Measurements from ENCODE around the gene PAX5. TPM values are rescaled to one million over a fixed set of nuclear protein-coding genes. Genes with fewer than 3 reads are reported as not detected.
"Not testable (repeated sequence)": the region's sequence is repeated elsewhere in the genome, so short reads cannot be mapped to it uniquely, and the experiment has no call there.

The PAX5 gene
- total RNA-seq, result 0.25 TPM

DNA sequence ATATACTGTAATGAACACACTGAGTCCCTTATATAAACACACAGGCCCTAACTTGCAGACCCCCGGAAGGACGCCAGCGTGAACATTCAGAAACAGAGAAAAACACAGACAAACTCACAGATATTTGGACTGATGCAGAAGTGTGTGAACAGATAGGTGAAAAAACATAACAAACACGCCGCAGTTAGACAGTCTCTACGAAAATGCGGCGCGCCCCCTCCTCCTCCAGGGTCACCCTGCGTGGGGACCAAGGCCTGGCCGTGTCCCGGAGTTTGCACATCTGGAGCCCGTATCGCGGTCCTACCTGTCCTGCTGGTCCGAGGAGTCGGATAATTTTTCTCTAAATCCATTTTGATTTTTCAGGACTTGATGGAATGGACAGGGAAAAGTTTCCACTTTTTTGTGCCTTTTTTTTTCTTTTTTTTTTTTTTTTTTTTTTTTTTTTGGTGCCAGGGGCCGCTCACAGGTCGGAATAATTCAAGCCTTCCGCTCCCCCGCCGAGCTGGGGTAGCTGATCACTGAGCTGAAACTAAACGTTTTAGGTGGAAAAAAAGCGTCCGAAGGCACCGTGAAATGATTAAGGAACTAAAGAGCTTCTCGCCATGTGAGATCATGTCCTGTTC, at the start of gene PAX5:
Gene PAX5 (minus strand): TSS at position 587 of the 623 bp plus-strand sequence. CDS start 237 bp downstream, at position 350.
- Histone ChIP-seq H3K27me3 (peaks cover 37% of the 10 kb centered on the region), H3K4me3 (peak within 1 kb of the TSS in 1 of 2 donors; percentile 15), H3K27ac (no peak within 1 kb of the TSS), H3K4me1 (peaks cover 55% of the 10 kb centered on the region), H3K9me3 (no peaks in the 10 kb centered on the region), H3K36me3 (no peaks in the 10 kb centered on the region)
- TF ChIP-seq POLR2A (IDR thresholded peaks at IDR 0.05), result no peak
- TF ChIP-seq, protein P1, sequence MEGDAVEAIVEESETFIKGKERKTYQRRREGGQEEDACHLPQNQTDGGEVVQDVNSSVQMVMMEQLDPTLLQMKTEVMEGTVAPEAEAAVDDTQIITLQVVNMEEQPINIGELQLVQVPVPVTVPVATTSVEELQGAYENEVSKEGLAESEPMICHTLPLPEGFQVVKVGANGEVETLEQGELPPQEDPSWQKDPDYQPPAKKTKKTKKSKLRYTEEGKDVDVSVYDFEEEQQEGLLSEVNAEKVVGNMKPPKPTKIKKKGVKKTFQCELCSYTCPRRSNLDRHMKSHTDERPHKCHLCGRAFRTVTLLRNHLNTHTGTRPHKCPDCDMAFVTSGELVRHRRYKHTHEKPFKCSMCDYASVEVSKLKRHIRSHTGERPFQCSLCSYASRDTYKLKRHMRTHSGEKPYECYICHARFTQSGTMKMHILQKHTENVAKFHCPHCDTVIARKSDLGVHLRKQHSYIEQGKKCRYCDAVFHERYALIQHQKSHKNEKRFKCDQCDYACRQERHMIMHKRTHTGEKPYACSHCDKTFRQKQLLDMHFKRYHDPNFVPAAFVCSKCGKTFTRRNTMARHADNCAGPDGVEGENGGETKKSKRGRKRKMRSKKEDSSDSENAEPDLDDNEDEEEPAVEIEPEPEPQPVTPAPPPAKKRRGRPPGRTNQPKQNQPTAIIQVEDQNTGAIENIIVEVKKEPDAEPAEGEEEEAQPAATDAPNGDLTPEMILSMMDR (IDR thresholded peaks at IDR 0.05), result no peak
- TF ChIP-seq POLR2AphosphoS5 (IDR thresholded peaks at IDR 0.05; ENCODE audit: insufficient read depth in 1 of 2, low read depth in 1 of 2), result no peak
- DNase-seq (ENCODE audit: extremely low spot score in 2 of 2), result no peak
- intact Hi-C loops (cut with DNase I), result no loop called here

DNA sequence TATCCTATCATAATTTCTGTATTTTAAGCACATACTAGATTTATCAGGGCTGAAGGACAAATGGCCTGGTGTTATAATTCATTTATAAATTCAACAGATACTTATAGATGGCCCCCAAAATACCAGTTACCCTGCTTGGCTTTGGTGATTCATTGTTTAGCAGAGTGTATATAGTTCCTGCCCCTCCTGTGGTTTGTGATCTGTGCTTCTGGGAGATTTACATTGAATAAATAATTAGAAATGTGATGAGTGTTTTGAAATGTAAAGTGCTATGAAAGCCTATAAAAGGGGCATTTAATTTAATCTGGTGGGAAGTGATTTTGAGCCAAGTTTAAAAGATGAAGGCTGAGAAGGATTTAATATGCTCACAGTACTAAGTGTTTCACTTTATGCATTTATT, 49.6 kb upstream of the PAX5 start:
- intact Hi-C loops (cut with DNase I), result no loop called here
- H3K9me3 ChIP-seq, result no peaks in the 10 kb centered on the region
- H3K27me3 ChIP-seq, result no peaks in the 10 kb centered on the region
- peaks cover 38% of the 10 kb centered on the region for H3K4me1 ChIP-seq
- H3K4me3 ChIP-seq, result no peak overlapping the region
- H3K27ac ChIP-seq, result no peak overlapping the region
- DNase-seq (ENCODE audit: extremely low spot score in 2 of 2), result no peak
- peaks cover 0 to 19% of the 10 kb centered on the region in 2 donors for H3K36me3 ChIP-seq
- TF ChIP-seq, protein P1 (IDR thresholded peaks at IDR 0.05), result no peak

DNA sequence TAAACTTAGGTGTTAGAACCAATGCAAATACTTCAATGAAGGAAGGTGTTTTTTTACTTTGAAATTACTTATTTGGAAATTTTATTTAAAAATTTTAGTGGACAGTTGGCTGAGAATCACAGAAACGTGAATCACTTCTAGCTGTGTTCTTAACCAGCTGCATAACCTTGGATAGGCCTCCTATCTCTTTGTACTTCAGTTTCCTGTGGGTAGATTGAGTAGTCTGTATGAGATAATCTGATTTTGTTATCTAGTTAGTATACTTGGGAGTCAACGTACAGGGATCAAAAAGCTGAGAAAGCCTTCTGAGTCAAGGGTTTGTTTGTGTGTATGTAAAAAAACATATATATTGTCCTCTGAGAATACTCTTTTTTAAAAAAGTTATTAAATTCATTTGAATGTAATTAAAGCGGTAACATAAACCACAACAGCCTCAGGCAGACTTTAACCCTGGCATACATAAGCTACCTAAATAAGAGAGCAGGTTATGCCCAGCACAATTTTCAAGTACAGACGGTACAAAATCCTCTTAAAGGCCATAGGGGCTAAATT, 48.2 kb upstream of the PAX5 start:
- intact Hi-C loops (cut with DNase I), result no loop called here

DNA sequence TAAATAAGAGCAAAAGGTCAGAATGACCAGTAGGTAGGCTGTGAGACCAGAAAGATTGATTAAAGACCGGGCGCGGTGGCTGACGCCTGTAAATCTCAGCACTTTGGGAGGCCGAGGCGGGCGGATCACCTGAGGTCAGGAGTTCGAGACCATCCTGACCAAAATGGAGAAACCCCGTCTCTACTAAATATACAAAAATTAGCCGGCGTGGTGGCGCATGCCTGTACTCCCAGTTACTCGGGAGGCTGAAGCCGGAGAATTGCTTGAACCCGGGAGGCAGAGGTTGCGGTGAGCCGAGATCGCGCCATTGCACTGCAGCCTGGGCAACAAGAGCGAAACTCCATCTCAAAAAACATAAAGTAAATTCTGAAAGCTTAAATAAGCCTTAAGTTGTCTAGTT, 47.4 kb upstream of the PAX5 start:
- peaks cover 38% of the 10 kb centered on the region for H3K4me1 ChIP-seq
- H3K9me3 ChIP-seq; intact Hi-C loops (cut with DNase I); H3K36me3 ChIP-seq; DNase-seq (ENCODE audit: extremely low spot score in 2 of 2); H3K27ac ChIP-seq; H3K4me3 ChIP-seq; H3K27me3 ChIP-seq: not testable (repeated sequence)

More for the DNA sequence above, 48.2 kb upstream of the PAX5 start:
- peaks cover 0 to 8% of the 10 kb centered on the region in 2 donors for H3K36me3 ChIP-seq
- no peaks in the 10 kb centered on the region for H3K9me3 ChIP-seq
- TF ChIP-seq POLR2AphosphoS5 (IDR thresholded peaks at IDR 0.05; ENCODE audit: insufficient read depth in 1 of 2, low read depth in 1 of 2) (no peak), POLR2A (IDR thresholded peaks at IDR 0.05) (no peak)
- TF ChIP-seq, protein P1 (IDR thresholded peaks at IDR 0.05), result no peak
- H3K4me3 ChIP-seq, result no peak overlapping the region
- no peak for DNase-seq (ENCODE audit: extremely low spot score in 2 of 2)
- no peak overlapping the region for H3K27ac ChIP-seq
- peaks cover 38% of the 10 kb centered on the region for H3K4me1 ChIP-seq
- no peaks in the 10 kb centered on the region for H3K27me3 ChIP-seq

DNA sequence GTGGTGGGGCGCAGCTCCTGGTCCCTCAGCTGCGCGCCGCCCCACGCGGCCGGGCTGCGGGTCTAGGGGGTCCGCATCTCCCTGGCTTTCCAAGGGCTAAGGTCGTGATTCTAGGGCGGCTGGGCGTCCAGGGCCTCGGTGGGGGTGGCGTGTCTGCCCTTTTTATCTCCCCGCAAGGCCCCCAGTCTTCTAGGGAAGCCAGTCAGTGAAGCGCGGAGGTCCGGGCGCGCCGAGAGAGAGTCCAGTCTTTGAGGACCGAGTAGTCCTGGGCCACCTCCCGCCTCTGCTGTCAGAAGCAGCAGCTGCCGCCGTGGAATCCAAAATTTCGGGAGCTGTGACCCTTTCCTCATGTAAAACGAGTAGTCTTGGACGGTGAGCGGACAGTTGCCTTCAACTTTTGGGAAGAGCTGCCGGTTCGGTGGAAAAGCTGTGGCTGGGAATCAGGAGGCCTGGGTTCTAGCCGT, 46.1 kb upstream of the PAX5 start:
- Histone ChIP-seq H3K27ac (peak overlapping the region; percentile 87), H3K4me3 (peak overlapping the region; percentile 74 to 97), H3K4me1 (peaks cover 38% of the 10 kb centered on the region)
- intact Hi-C loops (cut with DNase I); H3K27me3 ChIP-seq; H3K9me3 ChIP-seq; H3K36me3 ChIP-seq; DNase-seq (ENCODE audit: extremely low spot score in 2 of 2): not testable (repeated sequence)

DNA sequence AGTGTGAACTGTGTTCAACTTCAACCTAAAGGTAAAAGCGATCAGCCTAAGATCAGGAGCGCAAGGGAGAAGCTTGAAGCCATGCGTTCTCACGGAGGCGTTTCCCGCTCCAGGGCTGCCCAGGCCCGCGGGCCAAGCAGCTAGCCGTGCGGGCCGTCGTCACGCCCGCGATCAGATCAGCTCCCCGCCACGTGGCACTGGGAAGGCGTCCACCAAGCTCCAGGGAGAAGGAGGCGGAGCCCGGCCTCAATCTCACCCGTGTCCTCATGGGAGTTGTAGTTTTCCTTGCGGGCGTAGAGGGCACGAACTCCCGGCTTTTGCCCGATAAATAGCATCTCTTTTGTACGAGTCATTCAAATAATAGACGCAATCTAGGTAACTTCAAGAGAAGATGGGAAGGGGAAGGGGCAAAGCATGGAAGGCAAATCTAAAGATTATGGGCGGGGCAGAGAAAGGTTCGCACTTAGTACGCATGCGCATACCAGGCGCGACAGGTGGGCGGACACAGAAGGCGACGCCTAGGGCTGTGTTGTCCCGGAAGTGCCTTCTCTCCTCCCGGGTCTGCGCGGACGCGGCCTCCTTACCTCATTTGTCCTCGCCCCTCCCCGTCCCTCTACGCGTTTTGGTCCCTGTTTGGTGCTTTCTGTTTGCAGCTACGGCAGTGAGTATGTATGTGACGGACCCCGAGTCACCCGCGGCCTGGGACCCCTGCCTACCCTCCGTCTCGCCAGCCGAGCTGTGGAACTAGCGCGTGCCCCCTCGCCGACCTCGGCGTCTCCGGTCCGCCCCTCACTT, 45.5 kb upstream of the PAX5 start:
- peak overlapping the region; percentile 87 for H3K27ac ChIP-seq
- H3K4me1 ChIP-seq, result peaks cover 35% of the 10 kb centered on the region
- H3K9me3 ChIP-seq, result no peaks in the 10 kb centered on the region
- peak overlapping the region; percentile 74 to 97 for H3K4me3 ChIP-seq
- no peaks in the 10 kb centered on the region for H3K36me3 ChIP-seq
- DNase-seq (ENCODE audit: extremely low spot score in 2 of 2), result peak in 1 of 2 donors; percentile 94
- no peaks in the 10 kb centered on the region for H3K27me3 ChIP-seq
- TF ChIP-seq POLR2AphosphoS5 (IDR thresholded peaks at IDR 0.05; ENCODE audit: insufficient read depth in 1 of 2, low read depth in 1 of 2) (peak; percentile 78 to 91), POLR2A (IDR thresholded peaks at IDR 0.05) (peak in 1 of 2 donors; percentile 48)
- TF ChIP-seq, protein P1 (IDR thresholded peaks at IDR 0.05), result no peak
- intact Hi-C loops (cut with DNase I), result no loop called here

DNA sequence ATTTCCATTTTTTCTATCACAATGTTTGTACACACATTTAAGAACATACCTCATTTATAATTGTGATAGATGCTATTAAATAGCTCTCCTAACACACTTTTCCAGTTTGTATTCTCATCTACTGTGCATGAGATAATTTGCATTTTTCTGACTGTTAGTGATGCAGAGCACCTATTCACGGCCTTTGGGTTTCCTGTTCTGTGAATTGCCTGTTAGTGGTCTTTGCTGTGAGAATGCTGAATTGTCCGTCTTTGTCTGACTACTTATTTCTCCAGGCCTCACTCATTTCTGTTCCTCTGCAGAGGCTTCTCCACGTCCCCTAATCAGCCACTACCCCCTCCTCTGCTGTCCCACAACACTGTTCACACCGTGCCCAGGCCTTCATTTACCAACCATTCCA, 40.7 kb upstream of the PAX5 start:
- H3K27me3 ChIP-seq; intact Hi-C loops (cut with DNase I); H3K4me1 ChIP-seq: not testable (repeated sequence)

More for the DNA sequence above, 40.7 kb upstream of the PAX5 start:
- not testable (repeated sequence) for H3K36me3 ChIP-seq; H3K4me3 ChIP-seq; H3K27ac ChIP-seq; DNase-seq (ENCODE audit: extremely low spot score in 2 of 2); H3K9me3 ChIP-seq
